AG10803 (cell line): ENCODE data around the gene MAPKAPK2.

ENCODE experiments used
- DNase-seq: peaks from one replicate; pipeline ENCODE4 v3.0.0; 2010; ENCODE audit warnings: low read depth
- H3K4me3 ChIP-seq: 2 replicates; pipeline ENCODE4 v1.5.1; 2011; ENCODE audit warnings: mild to moderate bottlenecking, low read length, control low read depth
- CTCF ChIP-seq: conservative IDR thresholded peaks from 2 replicates; pipeline ENCODE4 v1.5.1; 2011; ENCODE audit warnings: mild to moderate bottlenecking, low read length, control low read depth, inconsistent platforms

The MAPKAPK2 gene

DNA sequence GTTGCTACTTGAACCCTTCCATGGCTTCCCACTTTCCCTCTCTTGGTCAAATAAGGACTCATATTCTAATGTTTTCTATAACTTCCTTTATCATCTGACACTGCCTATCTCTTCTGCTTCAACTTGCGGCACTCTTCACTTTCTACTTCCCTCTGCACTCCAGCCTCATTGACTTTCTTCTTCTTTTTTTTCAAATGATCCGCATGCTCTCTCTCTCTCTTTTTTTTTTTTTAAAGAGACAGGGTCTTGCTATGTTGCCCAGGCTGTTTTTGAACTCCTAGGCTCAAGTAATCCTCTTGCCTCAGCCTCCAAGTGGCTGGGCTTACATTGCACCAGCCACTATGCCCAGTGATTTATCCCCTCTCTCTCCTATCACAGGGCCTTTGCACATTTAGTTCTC, 94.9 kb downstream of the MAPKAPK2 start:
- DNase-seq: no peak

GRCh38 chr1:206782448-206782847, 97.7 kb downstream of the MAPKAPK2 start:
- H3K4me3 ChIP-seq: no peak overlapping the region
- no peak for TF ChIP-seq CTCF
- no peak for DNase-seq

More for the DNA sequence above, 94.9 kb downstream of the MAPKAPK2 start:
- no peak overlapping the region for H3K4me3 ChIP-seq
- no peak for TF ChIP-seq CTCF

DNA sequence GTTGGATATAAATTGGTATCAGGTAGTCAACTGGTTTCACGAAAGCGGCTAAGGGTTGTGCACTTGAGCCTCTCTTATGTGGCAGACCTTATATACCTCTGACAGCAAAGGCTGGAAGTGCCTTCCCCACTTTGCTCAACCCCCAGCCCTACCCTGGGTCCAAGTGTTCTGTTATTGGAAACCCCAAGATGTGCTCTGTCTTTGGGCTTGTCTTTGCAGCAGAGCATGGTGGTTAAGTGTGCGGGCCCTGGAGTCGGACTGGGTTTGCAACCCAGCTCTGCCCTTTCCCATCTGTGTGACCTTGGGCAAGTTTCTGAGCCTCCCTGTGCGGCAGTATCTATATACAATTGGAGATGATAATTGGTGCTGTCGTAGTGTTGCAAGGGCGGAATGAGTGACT, 98.8 kb downstream of the MAPKAPK2 start:
- TF ChIP-seq CTCF: no peak

More for the DNA sequence above, 98.8 kb downstream of the MAPKAPK2 start:
- no peak overlapping the region for H3K4me3 ChIP-seq
- DNase-seq: no peak
